ENCODE results near the gene ADAMTS17.

DNA sequence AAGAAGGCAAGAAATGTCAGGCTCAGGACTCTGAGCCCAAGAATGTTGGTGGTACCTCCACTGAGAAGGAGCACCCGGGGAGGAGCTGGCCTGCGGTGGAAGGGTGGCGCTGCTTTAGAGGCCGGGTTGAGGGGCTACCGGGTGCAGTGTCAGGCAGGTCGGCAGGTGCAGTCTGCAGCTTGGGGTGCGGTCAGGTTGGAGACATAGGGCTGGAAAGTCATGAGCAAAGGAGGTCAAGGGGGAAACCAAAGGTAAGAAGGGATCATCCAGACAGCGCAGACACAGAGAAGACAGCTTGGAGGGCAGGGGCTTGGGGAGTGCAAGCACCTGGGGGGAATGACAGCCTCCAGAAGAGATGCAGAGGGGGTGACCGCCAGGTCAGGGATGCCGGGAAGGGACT lies 334.2 kb downstream of the ADAMTS17 start:
- TF ChIP-seq, protein P1, sequence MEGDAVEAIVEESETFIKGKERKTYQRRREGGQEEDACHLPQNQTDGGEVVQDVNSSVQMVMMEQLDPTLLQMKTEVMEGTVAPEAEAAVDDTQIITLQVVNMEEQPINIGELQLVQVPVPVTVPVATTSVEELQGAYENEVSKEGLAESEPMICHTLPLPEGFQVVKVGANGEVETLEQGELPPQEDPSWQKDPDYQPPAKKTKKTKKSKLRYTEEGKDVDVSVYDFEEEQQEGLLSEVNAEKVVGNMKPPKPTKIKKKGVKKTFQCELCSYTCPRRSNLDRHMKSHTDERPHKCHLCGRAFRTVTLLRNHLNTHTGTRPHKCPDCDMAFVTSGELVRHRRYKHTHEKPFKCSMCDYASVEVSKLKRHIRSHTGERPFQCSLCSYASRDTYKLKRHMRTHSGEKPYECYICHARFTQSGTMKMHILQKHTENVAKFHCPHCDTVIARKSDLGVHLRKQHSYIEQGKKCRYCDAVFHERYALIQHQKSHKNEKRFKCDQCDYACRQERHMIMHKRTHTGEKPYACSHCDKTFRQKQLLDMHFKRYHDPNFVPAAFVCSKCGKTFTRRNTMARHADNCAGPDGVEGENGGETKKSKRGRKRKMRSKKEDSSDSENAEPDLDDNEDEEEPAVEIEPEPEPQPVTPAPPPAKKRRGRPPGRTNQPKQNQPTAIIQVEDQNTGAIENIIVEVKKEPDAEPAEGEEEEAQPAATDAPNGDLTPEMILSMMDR (IDR thresholded peaks at IDR 0.05): no peak
- TF ChIP-seq EP300 (IDR thresholded peaks at IDR 0.05; ENCODE audit: low read depth) (no peak), POLR2A (IDR thresholded peaks at IDR 0.05) (no peak)
